ENCODE measurements around the gene NOBOX. TPM values are rescaled to one million over a fixed set of nuclear protein-coding genes. Genes with fewer than 3 reads are reported as not detected.
"Not testable (repeated sequence)": the region's sequence is repeated elsewhere in the genome, so short reads cannot be mapped to it uniquely, and the experiment has no call there.

Gene NOBOX
- total RNA-seq, 1 donor from 2014 or later: not detected

- no peak for TF ChIP-seq CTCF (IDR thresholded peaks at IDR 0.05; ENCODE audit: borderline replicate concordance)
- no peaks in the 10 kb centered on the region for H3K27me3 ChIP-seq (ENCODE audit: low read depth)
- intact Hi-C loops (cut with micrococcal nuclease): no loop called here
- H3K4me3 ChIP-seq: no peak overlapping the region
- no peaks in the 10 kb centered on the region for H3K4me1 ChIP-seq
- no peak overlapping the region for H3K27ac ChIP-seq (replicated peaks)
- H3K9me3 ChIP-seq (replicated peaks): no peaks in the 10 kb centered on the region
- H3K36me3 ChIP-seq: peaks cover 2% of the 10 kb centered on the region
- no peak for DNase-seq
These were observed 18.8 kb downstream of the NOBOX start for GRCh38 chr7:144384555-144385245.

- DNase-seq: no peak
- H3K27me3 ChIP-seq (ENCODE audit: low read depth): no peaks in the 10 kb centered on the region
- H3K9me3 ChIP-seq (replicated peaks): no peaks in the 10 kb centered on the region
- peaks cover 4% of the 10 kb centered on the region for H3K36me3 ChIP-seq
- no peaks in the 10 kb centered on the region for H3K4me1 ChIP-seq
- no peak for TF ChIP-seq CTCF (IDR thresholded peaks at IDR 0.05; ENCODE audit: borderline replicate concordance)
- no peak overlapping the region for H3K4me3 ChIP-seq
- no peak overlapping the region for H3K27ac ChIP-seq (replicated peaks)
- intact Hi-C loops (cut with micrococcal nuclease): no loop called here
These were observed 19.4 kb downstream of the NOBOX start for GRCh38 chr7:144384071-144384470.

- TF ChIP-seq CTCF (IDR thresholded peaks at IDR 0.05; ENCODE audit: borderline replicate concordance): no peak
- Histone ChIP-seq H3K27ac (replicated peaks) (no peak overlapping the region), H3K4me3 (no peak overlapping the region), H3K4me1 (no peaks in the 10 kb centered on the region), H3K9me3 (replicated peaks) (no peaks in the 10 kb centered on the region), H3K27me3 (ENCODE audit: low read depth) (no peaks in the 10 kb centered on the region), H3K36me3 (peaks cover 10% of the 10 kb centered on the region)
- no peak for DNase-seq
- intact Hi-C loops (cut with micrococcal nuclease): no loop called here
These were observed 23.6 kb downstream of the NOBOX start for GRCh38 chr7:144379776-144380384.

GRCh38 chr7:144378651-144379050 lies 24.8 kb downstream of the NOBOX start:
- TF ChIP-seq CTCF (IDR thresholded peaks at IDR 0.05; ENCODE audit: borderline replicate concordance): no peak
- intact Hi-C loops (cut with micrococcal nuclease): no loop called here
- Histone ChIP-seq H3K4me3 (no peak overlapping the region), H3K9me3 (replicated peaks) (no peaks in the 10 kb centered on the region), H3K27me3 (ENCODE audit: low read depth) (no peaks in the 10 kb centered on the region), H3K4me1 (no peaks in the 10 kb centered on the region), H3K36me3 (peaks cover 10% of the 10 kb centered on the region), H3K27ac (replicated peaks) (no peak overlapping the region)
- no peak for DNase-seq

- H3K36me3 ChIP-seq; H3K9me3 ChIP-seq (replicated peaks); H3K4me3 ChIP-seq; intact Hi-C loops (cut with micrococcal nuclease); H3K27ac ChIP-seq (replicated peaks); H3K27me3 ChIP-seq (ENCODE audit: low read depth); H3K4me1 ChIP-seq; DNase-seq: not testable (repeated sequence)
These were observed 34.3 kb downstream of the NOBOX start for GRCh38 chr7:144369221-144369620.

GRCh38 chr7:144367250-144367649 lies 36.2 kb downstream of the NOBOX start:
- H3K27ac ChIP-seq (replicated peaks); DNase-seq; H3K9me3 ChIP-seq (replicated peaks); H3K4me1 ChIP-seq; H3K4me3 ChIP-seq; H3K36me3 ChIP-seq; H3K27me3 ChIP-seq (ENCODE audit: low read depth); intact Hi-C loops (cut with micrococcal nuclease): not testable (repeated sequence)

GRCh38 chr7:144365523-144365922 lies 38.0 kb downstream of the NOBOX start:
- intact Hi-C loops (cut with micrococcal nuclease); H3K9me3 ChIP-seq (replicated peaks); H3K27ac ChIP-seq (replicated peaks); DNase-seq; H3K4me1 ChIP-seq; H3K4me3 ChIP-seq; H3K27me3 ChIP-seq (ENCODE audit: low read depth); H3K36me3 ChIP-seq: not testable (repeated sequence)

- intact Hi-C loops (cut with micrococcal nuclease); H3K27me3 ChIP-seq (ENCODE audit: low read depth); H3K4me1 ChIP-seq; H3K9me3 ChIP-seq (replicated peaks); H3K36me3 ChIP-seq; H3K27ac ChIP-seq (replicated peaks); H3K4me3 ChIP-seq; DNase-seq: not testable (repeated sequence)
These were observed 41.4 kb downstream of the NOBOX start for GRCh38 chr7:144362061-144362460.

GRCh38 chr7:144356860-144357259 lies 46.6 kb downstream of the NOBOX start:
- H3K27me3 ChIP-seq (ENCODE audit: low read depth); DNase-seq; intact Hi-C loops (cut with micrococcal nuclease): not testable (repeated sequence)

GRCh38 chr7:144356185-144356584 lies 47.3 kb downstream of the NOBOX start:
- H3K4me3 ChIP-seq; H3K27me3 ChIP-seq (ENCODE audit: low read depth); H3K27ac ChIP-seq (replicated peaks); H3K36me3 ChIP-seq; intact Hi-C loops (cut with micrococcal nuclease); H3K4me1 ChIP-seq; DNase-seq; H3K9me3 ChIP-seq (replicated peaks): not testable (repeated sequence)

More at GRCh38 chr7:144356860-144357259, 46.6 kb downstream of the NOBOX start:
- H3K36me3 ChIP-seq; H3K9me3 ChIP-seq (replicated peaks); H3K4me3 ChIP-seq; H3K4me1 ChIP-seq; H3K27ac ChIP-seq (replicated peaks): not testable (repeated sequence)
